ENCODE data around the gene TGFB1.

TGFB1 gene

GRCh38 chr19:41320185-41320518 lies 33.6 kb downstream of the TGFB1 start:
- DNase-seq, result no peak

- DNase-seq, result no peak
Measured at GRCh38 chr19:41319500-41320184, 34.1 kb downstream of the TGFB1 start.

GRCh38 chr19:41318696-41319499 lies 34.8 kb downstream of the TGFB1 start:
- DNase-seq, result no peak

GRCh38 chr19:41316306-41316920 lies 37.3 kb downstream of the TGFB1 start:
- DNase-seq, result no peak

- DNase-seq, result no peak
Measured at GRCh38 chr19:41311613-41312012, 42.1 kb downstream of the TGFB1 start.

- no peak for DNase-seq
Measured at GRCh38 chr19:41311072-41311471, 42.6 kb downstream of the TGFB1 start.

GRCh38 chr19:41310033-41310831 lies 43.5 kb downstream of the TGFB1 start, which contains the start of gene CCDC97:
CCDC97 (plus strand) TSS chr19:41310172; CDS start chr19:41310311, 139 bp downstream.
- peak; percentile 87 for DNase-seq

GRCh38 chr19:41309180-41310032 lies 44.3 kb downstream of the TGFB1 start:
- no peak for DNase-seq

GRCh38 chr19:41308450-41309179 lies 45.1 kb downstream of the TGFB1 start:
- DNase-seq, result peak; percentile 88

GRCh38 chr19:41307954-41308449 lies 45.7 kb downstream of the TGFB1 start:
- DNase-seq, result no peak

- DNase-seq, result peak; percentile 77
Measured at GRCh38 chr19:41307090-41307875, 46.4 kb downstream of the TGFB1 start.

GRCh38 chr19:41305927-41306793 lies 47.6 kb downstream of the TGFB1 start:
- DNase-seq, result no peak

GRCh38 chr19:41304706-41305483 lies 48.8 kb downstream of the TGFB1 start:
- no peak for DNase-seq

GRCh38 chr19:41303954-41304353 lies 49.8 kb downstream of the TGFB1 start:
- peak; percentile 50 for DNase-seq

- DNase-seq, result peak; percentile 66
Measured at GRCh38 chr19:41302624-41303351, 50.9 kb downstream of the TGFB1 start.

GRCh38 chr19:41300555-41300954 lies 53.2 kb downstream of the TGFB1 start:
- DNase-seq, result no peak

GRCh38 chr19:41299755-41300089 lies 54.0 kb downstream of the TGFB1 start:
- DNase-seq, result peak; percentile 63

Data from central memory CD4-positive, alpha-beta T cell (primary cell).